Subcutaneous abdominal adipose tissue (tissue), 5 donors: ENCODE data around the gene PRDM5.

Source experiments
- H3K27ac ChIP-seq: one replicate; pipeline ENCODE4 v1.7.0; 2013; ENCODE audit warnings: low read depth, mild to moderate bottlenecking, inconsistent platforms, low read length, moderate library complexity
- H3K27me3 ChIP-seq, 5 donors: one replicate each; pipeline ENCODE4 v1.7.0; 2013; ENCODE audit warnings: low read length in 5 of 5, inconsistent platforms in 1 of 5; ENCODE audit not compliant: control insufficient read depth in 5 of 5, insufficient read depth in 4 of 5
- H3K36me3 ChIP-seq, 5 donors: one replicate each; pipeline ENCODE4 v1.7.0; 2013; ENCODE audit warnings: low read length in 5 of 5; ENCODE audit not compliant: control insufficient read depth in 5 of 5, insufficient read depth in 5 of 5
- H3K4me1 ChIP-seq, 5 donors: one replicate each; pipeline ENCODE4 v1.7.0; 2013; ENCODE audit warnings: low read length in 5 of 5, mild to moderate bottlenecking in 3 of 5, moderate library complexity in 1 of 5; ENCODE audit not compliant: control insufficient read depth in 5 of 5, insufficient read depth in 5 of 5
- H3K4me3 ChIP-seq, 5 donors: one replicate each; pipeline ENCODE4 v1.7.0; 2013; ENCODE audit warnings: low read length in 5 of 5, low read depth in 1 of 5
- H3K9ac ChIP-seq, 5 donors: one replicate each; pipeline ENCODE4 v1.7.0; 2013; ENCODE audit warnings: low read length in 5 of 5, mild to moderate bottlenecking in 4 of 5, moderate library complexity in 3 of 5
- H3K9me3 ChIP-seq, 5 donors: one replicate each; pipeline ENCODE4 v1.7.0; 2013; ENCODE audit warnings: low read length in 5 of 5; ENCODE audit not compliant: control insufficient read depth in 5 of 5
- donor health status: healthy.
- donor health status: healthy.
- donor health status: healthy.
- donor health status: healthy.
- donor health status: healthy.

Gene PRDM5

GRCh38 chr4:120771907-120772306 lies 150.6 kb downstream of the PRDM5 start:
- Histone ChIP-seq H3K36me3 (no peaks in the 10 kb centered on the region), H3K9me3 (no peaks in the 10 kb centered on the region), H3K27ac (no peak overlapping the region), H3K4me1 (peaks cover 0 to 9% (median 0%) of the 10 kb centered on the region in 5 donors), H3K9ac (no peak overlapping the region), H3K27me3 (no peaks in the 10 kb centered on the region), H3K4me3 (no peak overlapping the region)

- H3K4me3 ChIP-seq = no peak overlapping the region
- no peaks in the 10 kb centered on the region for H3K36me3 ChIP-seq
- H3K4me1 ChIP-seq = peaks cover 0 to 9% (median 0%) of the 10 kb centered on the region in 5 donors
- no peak overlapping the region for H3K9ac ChIP-seq
- no peaks in the 10 kb centered on the region for H3K27me3 ChIP-seq
- H3K27ac ChIP-seq = no peak overlapping the region
- no peaks in the 10 kb centered on the region for H3K9me3 ChIP-seq
These were observed 151.6 kb downstream of the PRDM5 start for GRCh38 chr4:120770897-120771296.

GRCh38 chr4:120769227-120769626 lies 153.3 kb downstream of the PRDM5 start:
- H3K27me3 ChIP-seq = no peaks in the 10 kb centered on the region
- no peak overlapping the region for H3K4me3 ChIP-seq
- H3K36me3 ChIP-seq = no peaks in the 10 kb centered on the region
- H3K27ac ChIP-seq = no peak overlapping the region
- H3K9ac ChIP-seq = no peak overlapping the region
- H3K9me3 ChIP-seq = no peaks in the 10 kb centered on the region
- H3K4me1 ChIP-seq = peaks cover 0 to 9% (median 0%) of the 10 kb centered on the region in 5 donors

DNA sequence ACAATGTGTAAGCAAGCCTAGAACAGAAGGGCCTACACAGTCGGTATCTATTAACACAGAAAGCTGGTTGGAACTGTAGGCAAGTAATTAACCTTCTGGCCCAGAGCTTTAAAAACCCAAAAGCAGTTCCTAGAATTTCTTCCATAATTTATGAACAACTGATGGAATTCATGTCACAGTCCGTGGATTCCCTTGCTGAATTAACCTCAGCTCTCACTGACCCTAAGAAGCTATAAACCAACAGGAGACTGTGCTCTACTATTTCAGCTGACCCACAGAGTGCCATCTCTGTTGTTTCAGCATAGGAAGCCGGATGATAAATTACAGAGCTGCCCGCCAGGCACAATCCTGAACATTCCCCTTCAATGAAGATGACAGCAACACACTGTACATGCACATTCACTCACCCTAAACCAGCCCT lies 157.3 kb downstream of the PRDM5 start:
- no peak overlapping the region for H3K27ac ChIP-seq
- no peaks in the 10 kb centered on the region for H3K9me3 ChIP-seq
- no peak overlapping the region for H3K9ac ChIP-seq
- H3K4me3 ChIP-seq = no peak overlapping the region
- H3K36me3 ChIP-seq = no peaks in the 10 kb centered on the region
- H3K4me1 ChIP-seq = no peaks in the 10 kb centered on the region
- H3K27me3 ChIP-seq = no peaks in the 10 kb centered on the region

DNA sequence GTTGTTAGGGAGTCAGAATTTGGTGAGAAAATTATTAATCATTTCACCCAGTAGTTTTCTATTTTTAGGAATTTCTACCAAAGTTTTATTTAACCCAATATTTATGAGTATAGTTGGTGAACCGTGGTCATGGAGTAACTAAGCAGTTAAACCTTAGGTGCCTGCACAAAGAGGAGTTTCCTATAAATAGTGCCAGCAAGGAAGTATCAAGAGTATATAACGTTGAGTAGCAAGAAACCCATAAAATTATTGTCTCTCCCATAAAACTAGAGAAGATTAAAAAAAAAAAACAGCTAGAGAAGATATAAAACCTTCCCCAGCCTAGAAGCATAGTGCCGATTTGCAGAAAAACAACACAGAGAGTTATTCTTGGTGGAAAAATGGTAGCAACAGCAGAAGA lies 158.9 kb downstream of the PRDM5 start:
- Histone ChIP-seq H3K4me1 (no peaks in the 10 kb centered on the region), H3K9ac (no peak overlapping the region), H3K4me3 (no peak overlapping the region), H3K27me3 (no peaks in the 10 kb centered on the region), H3K27ac (no peak overlapping the region), H3K9me3 (no peaks in the 10 kb centered on the region), H3K36me3 (no peaks in the 10 kb centered on the region)

- Histone ChIP-seq H3K9ac (no peak overlapping the region), H3K27me3 (no peaks in the 10 kb centered on the region), H3K9me3 (no peaks in the 10 kb centered on the region), H3K4me1 (no peaks in the 10 kb centered on the region), H3K27ac (no peak overlapping the region), H3K4me3 (no peak overlapping the region), H3K36me3 (no peaks in the 10 kb centered on the region)
These were observed 161.5 kb downstream of the PRDM5 start for GRCh38 chr4:120761070-120761469.

DNA sequence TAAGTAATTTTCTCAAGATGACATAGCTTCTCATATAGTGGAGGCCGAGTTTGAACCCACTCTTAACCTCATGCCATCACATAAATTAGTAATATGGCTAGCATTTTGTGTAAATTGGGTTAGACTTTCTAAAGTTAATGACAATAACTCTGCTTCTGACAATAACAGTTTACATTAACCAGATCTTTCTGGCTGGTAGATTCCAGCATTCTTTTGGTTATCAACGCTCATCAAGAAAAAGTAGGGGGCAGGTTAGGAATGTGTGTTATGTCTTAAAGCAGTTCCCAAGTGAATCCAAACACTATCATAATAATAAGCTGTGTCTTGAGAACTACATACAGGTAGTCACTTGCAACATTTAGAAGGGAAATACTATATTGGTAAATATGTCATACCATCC lies 162.5 kb downstream of the PRDM5 start:
- Histone ChIP-seq H3K27me3 (no peaks in the 10 kb centered on the region), H3K36me3 (peaks cover 0 to 3% (median 0%) of the 10 kb centered on the region in 5 donors), H3K4me3 (no peak overlapping the region), H3K9me3 (no peaks in the 10 kb centered on the region), H3K9ac (no peak overlapping the region), H3K27ac (no peak overlapping the region), H3K4me1 (no peaks in the 10 kb centered on the region)

GRCh38 chr4:120755864-120756263 lies 166.7 kb downstream of the PRDM5 start:
- Histone ChIP-seq H3K36me3 (peaks cover 0 to 3% (median 0%) of the 10 kb centered on the region in 5 donors), H3K9ac (no peak overlapping the region), H3K4me1 (no peaks in the 10 kb centered on the region), H3K4me3 (no peak overlapping the region), H3K27me3 (no peaks in the 10 kb centered on the region), H3K27ac (no peak overlapping the region), H3K9me3 (peaks cover 0 to 2% (median 0%) of the 10 kb centered on the region in 5 donors)

GRCh38 chr4:120754590-120754989 lies 167.9 kb downstream of the PRDM5 start:
- Histone ChIP-seq H3K9me3 (peaks cover 2 to 10% (median 8%) of the 10 kb centered on the region in 5 donors), H3K27ac (no peak overlapping the region), H3K4me1 (no peaks in the 10 kb centered on the region), H3K9ac (no peak overlapping the region), H3K4me3 (no peak overlapping the region), H3K36me3 (peaks cover 0 to 5% (median 0%) of the 10 kb centered on the region in 5 donors), H3K27me3 (no peaks in the 10 kb centered on the region)

GRCh38 chr4:120753854-120754253 lies 168.7 kb downstream of the PRDM5 start:
- Histone ChIP-seq H3K4me3 (no peak overlapping the region), H3K9ac (no peak overlapping the region), H3K27ac (no peak overlapping the region), H3K36me3 (peaks cover 0 to 9% (median 0%) of the 10 kb centered on the region in 5 donors), H3K27me3 (no peaks in the 10 kb centered on the region), H3K4me1 (no peaks in the 10 kb centered on the region), H3K9me3 (peaks cover 2 to 10% (median 8%) of the 10 kb centered on the region in 5 donors)

DNA sequence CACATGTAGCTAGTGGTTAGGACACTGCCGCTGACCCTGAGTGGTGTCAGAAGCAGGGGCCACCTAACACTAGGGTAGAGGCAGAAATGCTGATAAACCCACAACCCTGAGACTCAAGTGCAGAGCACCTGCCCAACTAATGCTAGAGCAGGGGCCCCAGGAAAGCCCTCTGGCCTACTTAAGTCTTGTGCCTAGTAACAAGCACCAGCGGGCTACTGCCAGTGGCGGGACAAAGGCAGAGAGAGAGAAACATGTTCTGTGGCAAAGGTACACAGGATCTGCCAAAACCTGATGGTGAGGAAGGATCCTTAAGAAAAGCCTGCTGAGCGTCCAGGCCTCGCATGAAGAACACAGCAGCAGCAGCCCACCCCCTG lies 172.4 kb downstream of the PRDM5 start:
- Histone ChIP-seq H3K36me3 (peaks cover 0 to 6% (median 0%) of the 10 kb centered on the region in 5 donors), H3K4me1 (no peaks in the 10 kb centered on the region), H3K4me3 (no peak overlapping the region), H3K27me3 (no peaks in the 10 kb centered on the region), H3K27ac (no peak overlapping the region), H3K9ac (no peak overlapping the region), H3K9me3 (peaks cover 2 to 11% (median 8%) of the 10 kb centered on the region in 5 donors)
